ENCODE measurements around the gene GNB1L. TPM values are rescaled to one million over a fixed set of nuclear protein-coding genes. Genes with fewer than 3 reads are reported as not detected.
A peak's percentile ranks its signal among the peaks of the same experiment; 100 is the strongest.

Gene GNB1L
- total and polyA plus RNA-seq, 2 of the 13 experiments (the other 11 are each of a cell fraction or from before 2014, with no cell fraction given) = 2.5 to 7.4 TPM

DNA sequence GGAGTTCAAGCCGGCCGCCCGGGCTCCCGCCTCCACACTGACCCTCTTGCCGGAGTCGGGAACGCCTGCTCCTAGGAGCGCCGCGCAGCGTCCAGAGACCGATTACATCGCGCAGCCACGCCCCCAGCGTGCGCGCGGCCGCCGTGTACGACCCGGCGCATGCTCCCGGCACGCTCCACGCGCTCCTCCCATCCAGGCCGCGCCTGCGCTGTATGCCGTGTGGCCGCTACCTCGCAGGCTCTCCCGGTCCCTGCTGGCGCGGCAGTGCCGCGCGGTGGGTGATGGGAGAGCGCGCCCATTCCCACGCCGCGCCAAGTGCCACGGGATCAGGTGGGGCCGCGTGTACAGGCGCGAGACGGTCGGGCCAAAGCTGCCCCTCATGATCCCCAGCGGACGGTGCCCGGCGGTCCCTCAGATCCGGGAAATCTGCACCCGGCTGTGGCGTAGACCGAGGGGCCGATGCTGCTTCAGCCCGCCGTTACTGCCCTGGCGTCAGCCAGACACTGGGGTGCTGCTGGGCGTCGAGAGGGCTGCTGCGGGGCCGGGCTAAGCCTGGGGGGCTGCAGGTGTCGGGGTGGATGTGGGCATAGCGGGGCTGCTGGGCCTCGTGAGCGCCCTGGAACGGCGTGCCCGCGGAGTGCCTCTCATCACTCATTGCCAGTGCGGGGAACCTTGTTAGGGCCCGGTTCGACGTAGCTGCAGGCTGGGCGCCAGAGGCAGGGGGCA lies at the start of gene GNB1L, which contains the start of gene RTL10 (continued):
- TF ChIP-seq, protein P1, sequence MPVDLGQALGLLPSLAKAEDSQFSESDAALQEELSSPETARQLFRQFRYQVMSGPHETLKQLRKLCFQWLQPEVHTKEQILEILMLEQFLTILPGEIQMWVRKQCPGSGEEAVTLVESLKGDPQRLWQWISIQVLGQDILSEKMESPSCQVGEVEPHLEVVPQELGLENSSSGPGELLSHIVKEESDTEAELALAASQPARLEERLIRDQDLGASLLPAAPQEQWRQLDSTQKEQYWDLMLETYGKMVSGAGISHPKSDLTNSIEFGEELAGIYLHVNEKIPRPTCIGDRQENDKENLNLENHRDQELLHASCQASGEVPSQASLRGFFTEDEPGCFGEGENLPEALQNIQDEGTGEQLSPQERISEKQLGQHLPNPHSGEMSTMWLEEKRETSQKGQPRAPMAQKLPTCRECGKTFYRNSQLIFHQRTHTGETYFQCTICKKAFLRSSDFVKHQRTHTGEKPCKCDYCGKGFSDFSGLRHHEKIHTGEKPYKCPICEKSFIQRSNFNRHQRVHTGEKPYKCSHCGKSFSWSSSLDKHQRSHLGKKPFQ (CRISPR knock-in tag; IDR thresholded peaks at IDR 0.05; ENCODE audit: insufficient replicate concordance) = no peak
- TF ChIP-seq SP2 (CRISPR knock-in tag; IDR thresholded peaks at IDR 0.05) (0 out of 2 replicates have a peak, but pooled peaks have one; percentile 48), ZNF891 (CRISPR knock-in tag; IDR thresholded peaks at IDR 0.05) (no peak; the same call in 1 of the 2 replicates), ZBTB7B (CRISPR knock-in tag; IDR thresholded peaks at IDR 0.05) (peak; percentile 50; the same call in 1 of the 2 replicates), ZNF441 (CRISPR knock-in tag; IDR thresholded peaks at IDR 0.05; ENCODE audit: borderline replicate concordance) (peak; percentile 87; the same call in 1 of the 2 replicates), ZNF557 (CRISPR knock-in tag; IDR thresholded peaks at IDR 0.05) (0 out of 2 replicates have a peak, but pooled peaks have one; percentile 65), SMAD9 (CRISPR knock-in tag; IDR thresholded peaks at IDR 0.05) (0 out of 2 replicates have a peak, but pooled peaks have one; percentile 11), ZSCAN22 (CRISPR knock-in tag; IDR thresholded peaks at IDR 0.05) (peak; percentile 59; the same call in 1 of the 2 replicates), ZMYM2 (CRISPR knock-in tag; IDR thresholded peaks at IDR 0.05) (no peak), MTF2 (CRISPR knock-in tag; IDR thresholded peaks at IDR 0.05; ENCODE audit: borderline replicate concordance) (peak; percentile 93; the same call in 1 of the 2 replicates), ZNF446 (CRISPR knock-in tag; IDR thresholded peaks at IDR 0.05) (0 out of 2 replicates have a peak, but pooled peaks have one; percentile 82), SP140L (CRISPR knock-in tag; IDR thresholded peaks at IDR 0.05; ENCODE audit: borderline replicate concordance) (no peak), NFE2L1 (CRISPR knock-in tag; IDR thresholded peaks at IDR 0.05; ENCODE audit: borderline replicate concordance) (peak; percentile 92; the same call in 1 of the 2 replicates)
- TF ChIP-seq, protein P2, sequence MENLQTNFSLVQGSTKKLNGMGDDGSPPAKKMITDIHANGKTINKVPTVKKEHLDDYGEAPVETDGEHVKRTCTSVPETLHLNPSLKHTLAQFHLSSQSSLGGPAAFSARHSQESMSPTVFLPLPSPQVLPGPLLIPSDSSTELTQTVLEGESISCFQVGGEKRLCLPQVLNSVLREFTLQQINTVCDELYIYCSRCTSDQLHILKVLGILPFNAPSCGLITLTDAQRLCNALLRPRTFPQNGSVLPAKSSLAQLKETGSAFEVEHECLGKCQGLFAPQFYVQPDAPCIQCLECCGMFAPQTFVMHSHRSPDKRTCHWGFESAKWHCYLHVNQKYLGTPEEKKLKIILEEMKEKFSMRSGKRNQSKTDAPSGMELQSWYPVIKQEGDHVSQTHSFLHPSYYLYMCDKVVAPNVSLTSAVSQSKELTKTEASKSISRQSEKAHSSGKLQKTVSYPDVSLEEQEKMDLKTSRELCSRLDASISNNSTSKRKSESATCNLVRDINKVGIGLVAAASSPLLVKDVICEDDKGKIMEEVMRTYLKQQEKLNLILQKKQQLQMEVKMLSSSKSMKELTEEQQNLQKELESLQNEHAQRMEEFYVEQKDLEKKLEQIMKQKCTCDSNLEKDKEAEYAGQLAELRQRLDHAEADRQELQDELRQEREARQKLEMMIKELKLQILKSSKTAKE (CRISPR knock-in tag; IDR thresholded peaks at IDR 0.05; ENCODE audit: borderline replicate concordance) = peak; percentile 71; the same call in 1 of the 2 replicates
- TF ChIP-seq, protein P3, sequence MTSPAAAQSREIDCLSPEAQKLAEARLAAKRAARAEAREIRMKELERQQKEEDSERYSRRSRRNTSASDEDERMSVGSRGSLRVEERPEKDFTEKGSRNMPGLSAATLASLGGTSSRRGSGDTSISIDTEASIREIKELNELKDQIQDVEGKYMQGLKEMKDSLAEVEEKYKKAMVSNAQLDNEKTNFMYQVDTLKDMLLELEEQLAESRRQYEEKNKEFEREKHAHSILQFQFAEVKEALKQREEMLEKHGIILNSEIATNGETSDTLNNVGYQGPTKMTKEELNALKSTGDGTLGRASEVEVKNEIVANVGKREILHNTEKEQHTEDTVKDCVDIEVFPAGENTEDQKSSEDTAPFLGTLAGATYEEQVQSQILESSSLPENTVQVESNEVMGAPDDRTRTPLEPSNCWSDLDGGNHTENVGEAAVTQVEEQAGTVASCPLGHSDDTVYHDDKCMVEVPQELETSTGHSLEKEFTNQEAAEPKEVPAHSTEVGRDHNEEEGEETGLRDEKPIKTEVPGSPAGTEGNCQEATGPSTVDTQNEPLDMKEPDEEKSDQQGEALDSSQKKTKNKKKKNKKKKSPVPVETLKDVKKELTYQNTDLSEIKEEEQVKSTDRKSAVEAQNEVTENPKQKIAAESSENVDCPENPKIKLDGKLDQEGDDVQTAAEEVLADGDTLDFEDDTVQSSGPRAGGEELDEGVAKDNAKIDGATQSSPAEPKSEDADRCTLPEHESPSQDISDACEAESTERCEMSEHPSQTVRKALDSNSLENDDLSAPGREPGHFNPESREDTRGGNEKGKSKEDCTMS (CRISPR knock-in tag; conservative IDR thresholded peaks at IDR 0.05) = no peak
- TF ChIP-seq, protein P4, sequence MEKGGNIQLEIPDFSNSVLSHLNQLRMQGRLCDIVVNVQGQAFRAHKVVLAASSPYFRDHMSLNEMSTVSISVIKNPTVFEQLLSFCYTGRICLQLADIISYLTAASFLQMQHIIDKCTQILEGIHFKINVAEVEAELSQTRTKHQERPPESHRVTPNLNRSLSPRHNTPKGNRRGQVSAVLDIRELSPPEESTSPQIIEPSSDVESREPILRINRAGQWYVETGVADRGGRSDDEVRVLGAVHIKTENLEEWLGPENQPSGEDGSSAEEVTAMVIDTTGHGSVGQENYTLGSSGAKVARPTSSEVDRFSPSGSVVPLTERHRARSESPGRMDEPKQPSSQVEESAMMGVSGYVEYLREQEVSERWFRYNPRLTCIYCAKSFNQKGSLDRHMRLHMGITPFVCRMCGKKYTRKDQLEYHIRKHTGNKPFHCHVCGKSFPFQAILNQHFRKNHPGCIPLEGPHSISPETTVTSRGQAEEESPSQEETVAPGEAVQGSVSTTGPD (CRISPR knock-in tag; IDR thresholded peaks at IDR 0.05) = no peak
- TF ChIP-seq, protein P5, sequence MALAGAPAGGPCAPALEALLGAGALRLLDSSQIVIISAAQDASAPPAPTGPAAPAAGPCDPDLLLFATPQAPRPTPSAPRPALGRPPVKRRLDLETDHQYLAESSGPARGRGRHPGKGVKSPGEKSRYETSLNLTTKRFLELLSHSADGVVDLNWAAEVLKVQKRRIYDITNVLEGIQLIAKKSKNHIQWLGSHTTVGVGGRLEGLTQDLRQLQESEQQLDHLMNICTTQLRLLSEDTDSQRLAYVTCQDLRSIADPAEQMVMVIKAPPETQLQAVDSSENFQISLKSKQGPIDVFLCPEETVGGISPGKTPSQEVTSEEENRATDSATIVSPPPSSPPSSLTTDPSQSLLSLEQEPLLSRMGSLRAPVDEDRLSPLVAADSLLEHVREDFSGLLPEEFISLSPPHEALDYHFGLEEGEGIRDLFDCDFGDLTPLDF (CRISPR knock-in tag; IDR thresholded peaks at IDR 0.05) = peak; percentile 93
- TF ChIP-seq, protein P6, sequence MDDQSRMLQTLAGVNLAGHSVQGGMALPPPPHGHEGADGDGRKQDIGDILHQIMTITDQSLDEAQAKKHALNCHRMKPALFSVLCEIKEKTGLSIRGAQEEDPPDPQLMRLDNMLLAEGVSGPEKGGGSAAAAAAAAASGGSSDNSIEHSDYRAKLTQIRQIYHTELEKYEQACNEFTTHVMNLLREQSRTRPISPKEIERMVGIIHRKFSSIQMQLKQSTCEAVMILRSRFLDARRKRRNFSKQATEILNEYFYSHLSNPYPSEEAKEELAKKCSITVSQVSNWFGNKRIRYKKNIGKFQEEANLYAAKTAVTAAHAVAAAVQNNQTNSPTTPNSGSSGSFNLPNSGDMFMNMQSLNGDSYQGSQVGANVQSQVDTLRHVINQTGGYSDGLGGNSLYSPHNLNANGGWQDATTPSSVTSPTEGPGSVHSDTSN (CRISPR knock-in tag; IDR thresholded peaks at IDR 0.05; ENCODE audit: borderline replicate concordance) = peak; percentile 61; the same call in 1 of the 2 replicates

All from HepG2 (cell line).